ENCODE measurements around the gene LAMC1.

Gene LAMC1

DNA sequence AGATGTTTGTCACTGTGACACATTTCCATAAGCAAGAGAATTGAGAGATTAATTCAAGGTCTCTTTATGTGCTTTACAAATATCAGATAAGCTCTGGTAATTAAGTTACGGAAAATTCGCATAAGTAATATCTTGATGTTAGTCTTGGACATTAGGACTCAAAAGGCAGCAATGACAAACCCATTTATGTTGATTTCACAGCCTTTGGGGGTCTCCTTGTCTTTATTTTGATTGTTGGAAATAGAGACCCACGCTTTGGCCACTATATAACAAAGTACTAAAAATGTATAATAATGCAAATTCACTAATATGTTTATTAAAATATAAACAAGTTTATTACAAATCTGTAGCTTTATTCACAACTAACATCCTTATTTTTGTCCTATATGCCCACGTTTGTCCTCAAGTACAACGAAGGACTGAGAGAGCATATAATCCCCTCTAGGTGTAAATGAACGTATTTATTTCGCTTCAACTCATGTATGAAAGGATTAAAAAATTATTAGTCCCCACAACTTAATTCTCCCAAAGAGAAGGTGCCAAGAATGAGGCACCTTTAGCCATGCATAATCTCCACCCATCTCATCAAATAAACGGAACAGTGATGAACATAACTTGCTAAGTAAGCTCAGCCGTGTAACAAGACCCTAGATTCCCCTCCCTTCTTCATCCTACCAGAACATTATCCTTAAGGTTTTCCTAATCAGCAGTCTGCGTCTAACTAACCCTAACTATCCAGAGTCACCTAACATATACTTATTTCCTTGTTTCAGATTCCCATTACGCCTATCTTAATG, 1.6 kb upstream of the LAMC1 start:
- POLR2A ChIA-PET: no interaction called here
- Histone ChIP-seq H3K4me1 (ENCODE audit: control insufficient read depth, insufficient read depth, low read length) (peaks cover 13% of the 10 kb centered on the region; the same call in 1 of the 2 replicates), H3K27ac (ENCODE audit: extremely low read depth, low read depth, low read length) (peak overlapping the region; percentile 98; the same call in 1 of the 2 replicates)

DNA sequence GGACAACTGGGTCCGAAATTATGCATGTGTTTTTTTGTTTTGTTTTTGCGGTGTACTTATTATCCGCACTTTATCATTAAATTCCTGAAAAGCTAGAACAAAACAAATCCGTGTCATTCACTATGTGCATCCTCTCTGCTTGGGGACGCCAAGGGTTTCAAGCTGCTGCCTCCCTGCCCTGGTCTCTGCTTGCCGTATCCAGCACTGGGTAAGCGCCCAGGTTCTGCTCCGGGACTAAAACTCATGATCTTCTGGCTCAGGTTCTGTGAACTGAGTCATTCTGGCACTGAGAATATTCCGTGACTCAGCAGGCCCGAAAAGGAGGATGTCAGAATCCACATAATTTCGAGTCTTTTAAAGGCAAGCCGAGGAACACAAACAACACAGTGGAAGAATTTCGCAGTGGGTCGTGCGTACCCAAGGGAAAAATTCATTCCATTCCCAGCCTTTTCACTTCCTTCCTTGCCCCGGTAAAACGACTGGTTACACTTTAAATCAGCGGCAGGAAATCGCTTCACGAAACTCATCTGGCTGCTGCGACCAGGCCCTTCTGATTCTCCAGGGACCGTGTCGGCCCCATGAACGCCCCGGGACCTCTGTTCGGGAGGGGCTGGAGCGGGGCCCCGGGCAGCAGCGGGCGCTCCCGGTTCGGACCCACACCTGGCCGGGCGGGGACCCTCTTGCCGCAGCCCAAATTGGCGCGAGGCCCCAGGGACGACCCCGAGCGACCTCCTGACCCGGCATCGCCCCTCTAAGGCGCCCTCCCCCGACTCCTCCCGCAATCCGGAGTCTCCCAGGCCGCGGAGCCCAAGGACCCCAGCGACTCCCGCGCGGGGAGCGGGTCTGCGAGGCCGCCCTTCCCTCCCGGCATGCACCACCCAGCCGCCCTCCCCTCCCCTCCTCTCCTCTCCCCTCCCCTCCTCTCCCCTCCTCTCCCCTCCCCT, 746 bp upstream of the LAMC1 start:
- no peaks in the 10 kb centered on the region for H3K36me3 ChIP-seq (ENCODE audit: control insufficient read depth in 2 of 2, insufficient read depth in 1 of 2, low read length in 2 of 2)
- H3K9me3 ChIP-seq (ENCODE audit: control insufficient read depth, insufficient read depth, low read depth, low read length): no peaks in the 10 kb centered on the region; the same call in 1 of the 2 replicates
- peaks cover 20% of the 10 kb centered on the region; the same call in 1 of the 2 replicates for H3K4me1 ChIP-seq (ENCODE audit: control insufficient read depth, insufficient read depth, low read length)
- peak overlapping the region; percentile 98 for H3K27ac ChIP-seq (ENCODE audit: extremely low read depth, low read depth, low read length)
- POLR2A ChIA-PET: no interaction called here
- H3K4me3 ChIP-seq (ENCODE audit: low read depth, low read length): peak overlapping the region; percentile 80
- CTCF ChIA-PET: interaction anchor here (0.6 kb wide), 1 partner anchor 53 kb away, joined by 3 read pairs; no protein-coding TSS in a partner anchor
- TF ChIP-seq ZBTB21 (tag by site-specific recombination; IDR thresholded peaks at IDR 0.05) (0 out of 2 replicates have a peak, but pooled peaks have one; percentile 3), ZNF10 (tag by site-specific recombination; IDR thresholded peaks at IDR 0.05) (peak; percentile 24; the same call in 1 of the 2 replicates), WT1 (tag by site-specific recombination; IDR thresholded peaks at IDR 0.05) (peak; percentile 74), ZNF335 (tag by site-specific recombination; conservative IDR thresholded peaks at IDR 0.05) (peak; percentile 94), KLF10 (tag by site-specific recombination; IDR thresholded peaks at IDR 0.05) (peak; percentile 43), KLF16 (tag by site-specific recombination; IDR thresholded peaks at IDR 0.05) (peak; percentile 73), FEZF1 (tag by site-specific recombination; IDR thresholded peaks at IDR 0.05) (no peak), ZBTB48 (tag by site-specific recombination; IDR thresholded peaks at IDR 0.05) (peak; percentile 87), ZNF2 (tag by site-specific recombination; IDR thresholded peaks at IDR 0.05) (peak; percentile 62; the same call in 1 of the 2 replicates), ZBTB20 (tag by site-specific recombination; IDR thresholded peaks at IDR 0.05) (peak; percentile 100), MZF1 (tag by site-specific recombination; IDR thresholded peaks at IDR 0.05; ENCODE audit: borderline replicate concordance) (peak; percentile 58; the same call in 1 of the 2 replicates), ZNF211 (tag by site-specific recombination; IDR thresholded peaks at IDR 0.05; ENCODE audit: low read depth) (no peak)
- TF ChIP-seq, protein P1, sequence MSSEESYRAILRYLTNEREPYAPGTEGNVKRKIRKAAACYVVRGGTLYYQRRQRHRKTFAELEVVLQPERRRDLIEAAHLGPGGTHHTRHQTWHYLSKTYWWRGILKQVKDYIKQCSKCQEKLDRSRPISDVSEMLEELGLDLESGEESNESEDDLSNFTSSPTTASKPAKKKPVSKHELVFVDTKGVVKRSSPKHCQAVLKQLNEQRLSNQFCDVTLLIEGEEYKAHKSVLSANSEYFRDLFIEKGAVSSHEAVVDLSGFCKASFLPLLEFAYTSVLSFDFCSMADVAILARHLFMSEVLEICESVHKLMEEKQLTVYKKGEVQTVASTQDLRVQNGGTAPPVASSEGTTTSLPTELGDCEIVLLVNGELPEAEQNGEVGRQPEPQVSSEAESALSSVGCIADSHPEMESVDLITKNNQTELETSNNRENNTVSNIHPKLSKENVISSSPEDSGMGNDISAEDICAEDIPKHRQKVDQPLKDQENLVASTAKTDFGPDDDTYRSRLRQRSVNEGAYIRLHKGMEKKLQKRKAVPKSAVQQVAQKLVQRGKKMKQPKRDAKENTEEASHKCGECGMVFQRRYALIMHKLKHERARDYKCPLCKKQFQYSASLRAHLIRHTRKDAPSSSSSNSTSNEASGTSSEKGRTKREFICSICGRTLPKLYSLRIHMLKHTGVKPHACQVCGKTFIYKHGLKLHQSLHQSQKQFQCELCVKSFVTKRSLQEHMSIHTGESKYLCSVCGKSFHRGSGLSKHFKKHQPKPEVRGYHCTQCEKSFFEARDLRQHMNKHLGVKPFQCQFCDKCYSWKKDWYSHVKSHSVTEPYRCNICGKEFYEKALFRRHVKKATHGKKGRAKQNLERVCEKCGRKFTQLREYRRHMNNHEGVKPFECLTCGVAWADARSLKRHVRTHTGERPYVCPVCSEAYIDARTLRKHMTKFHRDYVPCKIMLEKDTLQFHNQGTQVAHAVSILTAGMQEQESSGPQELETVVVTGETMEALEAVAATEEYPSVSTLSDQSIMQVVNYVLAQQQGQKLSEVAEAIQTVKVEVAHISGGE (tag by site-specific recombination; conservative IDR thresholded peaks at IDR 0.05; ENCODE audit: low read depth): 0 out of 2 replicates have a peak, but pooled peaks have one; percentile 35
- TF ChIP-seq, protein P2, sequence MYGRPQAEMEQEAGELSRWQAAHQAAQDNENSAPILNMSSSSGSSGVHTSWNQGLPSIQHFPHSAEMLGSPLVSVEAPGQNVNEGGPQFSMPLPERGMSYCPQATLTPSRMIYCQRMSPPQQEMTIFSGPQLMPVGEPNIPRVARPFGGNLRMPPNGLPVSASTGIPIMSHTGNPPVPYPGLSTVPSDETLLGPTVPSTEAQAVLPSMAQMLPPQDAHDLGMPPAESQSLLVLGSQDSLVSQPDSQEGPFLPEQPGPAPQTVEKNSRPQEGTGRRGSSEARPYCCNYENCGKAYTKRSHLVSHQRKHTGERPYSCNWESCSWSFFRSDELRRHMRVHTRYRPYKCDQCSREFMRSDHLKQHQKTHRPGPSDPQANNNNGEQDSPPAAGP (tag by site-specific recombination; IDR thresholded peaks at IDR 0.05): peak; percentile 87
- TF ChIP-seq, protein P3, sequence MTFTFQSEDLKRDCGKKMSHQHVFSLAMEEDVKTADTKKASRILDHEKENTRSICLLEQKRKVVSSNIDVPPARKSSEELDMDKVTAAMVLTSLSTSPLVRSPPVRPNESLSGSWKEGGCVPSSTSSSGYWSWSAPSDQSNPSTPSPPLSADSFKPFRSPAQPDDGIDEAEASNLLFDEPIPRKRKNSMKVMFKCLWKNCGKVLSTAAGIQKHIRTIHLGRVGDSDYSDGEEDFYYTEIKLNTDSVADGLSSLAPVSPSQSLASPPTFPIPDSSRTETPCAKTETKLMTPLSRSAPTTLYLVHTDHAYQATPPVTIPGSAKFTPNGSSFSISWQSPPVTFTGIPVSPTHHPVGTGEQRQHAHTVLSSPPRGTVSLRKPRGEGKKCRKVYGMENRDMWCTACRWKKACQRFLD (tag by site-specific recombination; IDR thresholded peaks at IDR 0.05): no peak
- TF ChIP-seq, protein P4, sequence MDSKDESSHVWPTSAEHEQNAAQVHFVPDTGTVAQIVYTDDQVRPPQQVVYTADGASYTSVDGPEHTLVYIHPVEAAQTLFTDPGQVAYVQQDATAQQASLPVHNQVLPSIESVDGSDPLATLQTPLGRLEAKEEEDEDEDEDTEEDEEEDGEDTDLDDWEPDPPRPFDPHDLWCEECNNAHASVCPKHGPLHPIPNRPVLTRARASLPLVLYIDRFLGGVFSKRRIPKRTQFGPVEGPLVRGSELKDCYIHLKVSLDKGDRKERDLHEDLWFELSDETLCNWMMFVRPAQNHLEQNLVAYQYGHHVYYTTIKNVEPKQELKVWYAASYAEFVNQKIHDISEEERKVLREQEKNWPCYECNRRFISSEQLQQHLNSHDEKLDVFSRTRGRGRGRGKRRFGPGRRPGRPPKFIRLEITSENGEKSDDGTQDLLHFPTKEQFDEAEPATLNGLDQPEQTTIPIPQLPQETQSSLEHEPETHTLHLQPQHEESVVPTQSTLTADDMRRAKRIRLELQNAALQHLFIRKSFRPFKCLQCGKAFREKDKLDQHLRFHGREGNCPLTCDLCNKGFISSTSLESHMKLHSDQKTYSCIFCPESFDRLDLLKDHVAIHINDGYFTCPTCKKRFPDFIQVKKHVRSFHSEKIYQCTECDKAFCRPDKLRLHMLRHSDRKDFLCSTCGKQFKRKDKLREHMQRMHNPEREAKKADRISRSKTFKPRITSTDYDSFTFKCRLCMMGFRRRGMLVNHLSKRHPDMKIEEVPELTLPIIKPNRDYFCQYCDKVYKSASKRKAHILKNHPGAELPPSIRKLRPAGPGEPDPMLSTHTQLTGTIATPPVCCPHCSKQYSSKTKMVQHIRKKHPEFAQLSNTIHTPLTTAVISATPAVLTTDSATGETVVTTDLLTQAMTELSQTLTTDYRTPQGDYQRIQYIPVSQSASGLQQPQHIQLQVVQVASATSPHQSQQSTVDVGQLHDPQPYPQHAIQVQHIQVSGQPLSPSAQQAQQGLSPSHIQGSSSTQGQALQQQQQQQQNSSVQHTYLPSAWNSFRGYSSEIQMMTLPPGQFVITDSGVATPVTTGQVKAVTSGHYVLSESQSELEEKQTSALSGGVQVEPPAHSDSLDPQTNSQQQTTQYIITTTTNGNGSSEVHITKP (tag by site-specific recombination; IDR thresholded peaks at IDR 0.05): peak; percentile 77
- TF ChIP-seq, protein P5, sequence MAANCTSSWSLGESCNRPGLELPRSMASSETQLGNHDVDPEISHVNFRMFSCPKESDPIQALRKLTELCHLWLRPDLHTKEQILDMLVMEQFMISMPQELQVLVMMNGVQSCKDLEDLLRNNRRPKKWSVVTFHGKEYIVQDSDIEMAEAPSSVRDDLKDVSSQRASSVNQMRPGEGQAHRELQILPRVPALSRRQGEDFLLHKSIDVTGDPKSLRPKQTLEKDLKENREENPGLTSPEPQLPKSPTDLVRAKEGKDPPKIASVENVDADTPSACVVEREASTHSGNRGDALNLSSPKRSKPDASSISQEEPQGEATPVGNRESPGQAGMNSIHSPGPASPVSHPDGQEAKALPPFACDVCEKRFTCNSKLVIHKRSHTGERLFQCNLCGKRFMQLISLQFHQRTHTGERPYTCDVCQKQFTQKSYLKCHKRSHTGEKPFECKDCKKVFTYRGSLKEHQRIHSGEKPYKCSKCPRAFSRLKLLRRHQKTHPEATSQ (tag by site-specific recombination; IDR thresholded peaks at IDR 0.05): peak; percentile 59; the same call in 1 of the 2 replicates

More for the DNA sequence above, 1.6 kb upstream of the LAMC1 start:
- no peaks in the 10 kb centered on the region for H3K36me3 ChIP-seq (ENCODE audit: control insufficient read depth in 2 of 2, insufficient read depth in 1 of 2, low read length in 2 of 2)
- TF ChIP-seq SP7 (tag by site-specific recombination; IDR thresholded peaks at IDR 0.05) (0 out of 2 replicates have a peak, but pooled peaks have one; percentile 32), ZNF366 (tag by site-specific recombination; conservative IDR thresholded peaks at IDR 0.05) (no peak)
- no peaks in the 10 kb centered on the region; the same call in 1 of the 2 replicates for H3K9me3 ChIP-seq (ENCODE audit: control insufficient read depth, insufficient read depth, low read depth, low read length)
- no peak overlapping the region for H3K4me3 ChIP-seq (ENCODE audit: low read depth, low read length)
- CTCF ChIA-PET: interaction anchor here (0.6 to 3.7 kb wide), 4 partner anchors 37 to 338 kb away, joined by 3 to 11 read pairs (median 3); no protein-coding TSS in a partner anchor

Data from HEK293 (cell line).